NCI-H446 treated with DMSO at 0.1 percent for 48 hours (cell line): ENCODE results near the gene CPM.
A peak's percentile ranks its signal among the peaks of the same experiment; 100 is the strongest.
"Not testable (repeated sequence)": the region's sequence is repeated elsewhere in the genome, so short reads cannot be mapped to it uniquely, and the experiment has no call there.

Experiments
- DNase-seq: peaks from one replicate; lab custom pipeline; 2025; lab: John Stamatoyannopoulos, UW

The CPM gene

DNA sequence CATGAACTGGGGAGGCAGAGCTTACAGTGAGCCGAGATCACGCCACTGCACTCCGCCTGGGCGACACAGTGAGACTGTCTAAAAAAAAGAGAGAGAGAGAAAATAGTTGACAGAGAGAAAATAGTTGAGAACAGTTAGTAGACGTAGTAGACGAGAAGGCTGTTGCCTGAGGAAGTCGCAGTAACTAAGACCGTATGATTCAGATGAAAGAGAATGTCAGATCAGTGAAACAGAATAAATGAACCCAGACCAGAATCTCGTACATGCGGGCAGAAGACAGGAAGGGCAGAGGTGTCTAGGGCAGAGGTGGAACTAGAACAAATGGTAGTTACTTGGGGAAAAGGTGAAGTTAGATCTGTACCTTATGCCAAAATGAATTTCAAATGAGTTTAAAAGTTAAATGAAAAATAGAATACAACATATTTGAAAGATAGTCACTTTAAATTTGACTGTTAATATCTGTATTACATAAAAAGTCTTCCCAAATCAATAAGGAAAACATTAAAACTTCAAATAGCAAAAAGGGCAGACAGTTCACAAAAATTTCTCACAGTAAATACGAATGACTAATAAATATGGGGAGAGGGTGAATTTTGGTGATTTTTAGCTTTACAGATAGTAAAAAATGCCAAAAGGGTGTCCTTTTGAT is 107.3 kb downstream of the CPM start:
- no peak for DNase-seq

DNA sequence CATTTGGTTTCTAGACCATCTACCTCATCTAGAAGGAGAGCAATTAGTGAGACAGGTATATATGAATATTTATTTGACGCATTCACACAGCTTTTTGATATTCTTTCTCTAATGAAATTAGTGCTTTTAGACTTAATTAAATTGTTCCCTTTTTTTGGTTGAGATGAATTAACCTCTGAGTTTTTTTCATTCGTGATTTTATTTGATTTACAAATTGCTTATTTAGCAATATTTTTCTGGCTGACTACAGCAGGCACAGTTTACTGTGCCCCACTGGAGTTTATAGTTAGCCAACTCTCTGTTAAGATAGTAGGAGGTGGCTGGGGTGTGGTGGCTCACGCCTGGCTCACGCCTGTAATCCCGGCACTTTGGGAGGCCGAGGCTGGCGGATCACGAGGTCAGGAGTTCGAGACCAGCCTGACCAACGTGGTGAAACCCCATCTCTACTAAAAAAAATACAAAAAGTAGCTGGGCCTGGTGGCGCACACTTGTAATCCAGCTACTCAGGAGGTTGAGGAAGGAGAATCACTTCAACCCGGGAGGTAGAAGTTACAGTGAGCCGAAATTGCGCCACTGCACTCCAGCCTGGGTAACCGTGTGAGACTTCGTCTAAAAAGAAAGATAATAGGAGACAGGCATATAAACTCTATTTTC is 108.2 kb downstream of the CPM start:
- DNase-seq: no peak

DNA sequence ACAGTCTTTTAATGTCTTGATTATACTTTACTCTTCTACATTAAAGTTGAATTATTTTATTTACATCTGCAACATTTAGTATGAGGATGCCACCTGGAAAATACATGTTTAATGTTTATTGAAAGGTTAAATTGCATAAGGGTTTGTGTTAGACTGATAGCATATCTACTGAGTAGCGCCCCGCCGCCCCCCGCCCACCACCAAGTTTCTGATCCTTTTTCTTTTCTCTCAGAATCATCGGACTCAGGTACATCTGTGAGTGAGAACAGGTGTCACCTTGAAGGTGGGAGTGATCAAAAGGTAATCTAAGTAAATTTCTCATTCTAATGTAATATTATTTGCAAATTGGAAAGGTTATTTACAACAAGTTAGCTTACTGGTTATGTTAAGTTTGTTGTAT is 108.8 kb downstream of the CPM start:
- no peak for DNase-seq

DNA sequence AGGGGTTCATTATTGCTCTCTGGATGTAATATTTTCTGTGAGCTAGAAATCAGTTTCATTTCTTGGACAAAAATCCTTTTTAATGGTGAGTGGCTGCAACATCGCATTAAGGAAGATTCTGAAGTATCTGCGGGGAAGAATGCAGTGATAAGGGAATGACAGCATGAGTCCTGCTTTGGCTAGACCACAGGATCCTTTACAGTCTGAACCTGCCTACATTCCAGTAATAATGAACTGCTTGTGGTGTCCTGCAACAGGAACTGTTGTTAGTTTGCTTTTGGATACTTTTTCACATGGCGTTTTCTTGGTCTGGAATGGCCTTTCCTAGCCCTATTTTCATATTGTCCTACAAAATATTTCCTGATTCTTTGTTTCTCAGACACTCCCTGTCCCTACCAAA is 109.3 kb downstream of the CPM start:
- DNase-seq: no peak

DNA sequence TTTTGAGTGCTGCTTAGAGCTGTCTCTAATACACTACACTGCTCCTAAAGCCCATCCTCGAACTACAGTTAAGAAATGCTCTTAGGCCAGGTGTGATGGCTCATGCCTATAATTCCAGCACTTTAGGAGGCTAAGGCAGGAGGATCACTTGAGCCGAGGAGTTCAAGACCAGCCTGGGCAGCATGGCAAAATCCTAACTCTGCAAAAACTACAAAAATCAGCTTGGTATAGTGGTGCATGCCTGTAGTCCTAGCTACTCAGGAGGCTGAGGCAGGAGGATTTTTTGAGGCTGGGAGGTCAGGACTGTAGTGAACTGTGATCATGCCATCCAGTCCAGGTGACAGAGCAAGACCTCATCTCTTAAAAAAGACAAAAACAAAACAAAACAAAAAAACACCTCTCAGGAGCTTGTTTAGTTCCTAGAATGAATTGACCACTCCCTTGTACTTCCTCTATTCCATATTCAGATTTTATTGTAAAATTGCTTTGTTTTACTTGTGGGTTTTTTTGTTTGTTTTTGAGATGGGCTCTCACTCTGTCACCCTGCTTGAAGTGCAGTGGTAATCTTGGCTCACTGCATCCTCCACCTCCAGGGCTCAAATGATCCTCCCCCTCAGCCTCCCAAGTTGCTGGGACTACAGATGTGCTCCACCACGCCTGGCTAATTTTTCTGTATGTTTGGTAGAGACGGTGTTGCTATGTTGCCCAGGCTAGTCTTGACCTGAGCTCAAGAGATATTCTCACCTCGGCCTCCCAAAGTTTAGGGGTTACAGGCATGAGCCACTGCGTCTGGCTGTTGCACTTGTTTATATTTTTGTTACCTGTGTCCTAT is 111.4 kb downstream of the CPM start:
- no peak for DNase-seq

DNA sequence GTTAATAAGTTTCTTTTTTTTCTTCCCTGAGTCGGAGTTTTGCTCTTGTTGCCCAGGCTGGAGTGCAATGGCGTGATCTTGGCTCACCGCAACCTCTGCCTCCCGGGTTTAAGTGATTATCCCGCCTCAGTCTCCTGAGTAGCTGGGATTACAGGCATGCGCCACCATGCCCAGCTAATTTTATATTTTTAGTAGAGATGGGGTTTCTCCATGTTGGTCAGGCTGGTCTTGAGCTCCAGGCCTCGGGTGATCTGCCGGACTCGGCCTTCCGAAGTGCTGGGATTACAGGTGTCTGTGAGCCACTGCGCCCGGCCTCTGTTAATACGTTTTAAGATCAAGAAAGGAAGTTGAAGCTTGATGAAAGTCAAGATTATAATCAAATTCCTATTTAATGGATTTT is 113.5 kb downstream of the CPM start:
- not testable (repeated sequence) for DNase-seq

DNA sequence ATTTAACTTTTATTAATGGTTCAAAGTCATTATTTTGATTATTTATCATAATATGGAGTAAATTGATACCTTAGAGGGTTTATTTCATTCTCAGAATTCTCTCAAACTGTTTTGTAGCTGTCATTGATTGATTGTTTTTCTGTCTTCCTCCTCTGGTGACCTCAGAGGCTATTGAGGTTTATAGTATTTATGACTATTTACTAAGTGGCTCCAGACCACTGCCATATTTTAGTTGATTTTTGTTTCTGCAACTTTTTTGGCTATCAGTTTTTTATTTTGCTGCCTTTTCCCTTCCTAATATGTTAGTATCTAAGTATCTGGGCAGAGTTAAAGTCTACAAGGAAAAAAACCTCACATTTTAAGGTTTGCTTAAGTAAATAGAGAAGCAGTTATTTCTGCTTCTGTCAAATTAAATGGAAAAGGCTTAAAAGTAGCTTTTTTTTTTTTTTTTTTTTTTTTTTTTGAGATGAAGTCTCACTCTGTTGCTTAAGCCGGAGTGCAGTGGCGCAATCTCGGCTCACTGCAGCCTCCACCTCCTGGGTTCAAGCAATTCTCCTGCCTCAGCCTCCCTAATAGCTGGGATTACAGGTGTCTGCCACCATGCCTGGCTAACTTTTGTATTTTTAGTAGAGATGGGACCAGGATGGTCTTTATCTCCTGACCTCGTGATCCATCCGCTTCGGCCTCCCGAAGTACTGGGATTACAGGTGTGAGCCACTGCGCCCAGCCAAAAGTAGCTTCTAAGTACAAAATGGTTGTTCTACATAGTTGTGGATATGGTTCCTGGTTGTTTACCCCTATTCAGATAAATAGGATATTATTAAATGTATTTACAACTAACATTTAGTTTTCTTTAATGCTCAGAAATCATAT is 116.8 kb downstream of the CPM start:
- no peak for DNase-seq

DNA sequence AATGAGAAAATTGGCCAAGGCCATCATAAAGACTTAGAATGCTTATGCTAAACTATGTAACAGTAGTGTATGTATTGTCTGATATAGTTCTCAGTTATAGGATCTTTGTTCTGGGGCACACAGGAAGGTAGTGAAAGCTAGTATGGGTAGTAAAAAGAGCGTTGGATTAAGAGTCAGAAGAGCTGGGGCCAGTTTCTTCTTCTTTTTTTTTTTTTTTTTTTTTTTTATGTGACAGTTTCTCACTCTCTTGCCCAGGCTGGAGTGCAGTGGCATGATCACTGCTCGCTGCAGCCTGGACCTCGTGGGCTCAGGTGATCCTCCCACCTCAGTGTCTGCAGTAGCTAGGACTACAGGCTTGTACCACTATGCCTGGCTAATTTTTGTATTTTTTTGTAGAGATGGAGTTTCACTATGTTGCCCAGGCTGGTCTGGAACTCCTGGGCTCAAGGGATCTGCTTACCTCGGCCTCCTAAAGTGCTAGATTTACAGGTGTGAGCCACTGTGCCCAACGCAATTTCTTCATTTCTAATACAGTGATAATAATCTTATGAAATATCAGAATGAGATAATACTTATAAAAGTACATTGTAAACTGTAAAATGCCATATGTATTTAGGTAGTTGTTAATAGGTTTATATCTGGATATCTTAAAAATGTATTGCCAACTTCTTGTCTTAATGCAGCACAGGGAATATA is 117.6 kb downstream of the CPM start:
- DNase-seq: no peak

DNA sequence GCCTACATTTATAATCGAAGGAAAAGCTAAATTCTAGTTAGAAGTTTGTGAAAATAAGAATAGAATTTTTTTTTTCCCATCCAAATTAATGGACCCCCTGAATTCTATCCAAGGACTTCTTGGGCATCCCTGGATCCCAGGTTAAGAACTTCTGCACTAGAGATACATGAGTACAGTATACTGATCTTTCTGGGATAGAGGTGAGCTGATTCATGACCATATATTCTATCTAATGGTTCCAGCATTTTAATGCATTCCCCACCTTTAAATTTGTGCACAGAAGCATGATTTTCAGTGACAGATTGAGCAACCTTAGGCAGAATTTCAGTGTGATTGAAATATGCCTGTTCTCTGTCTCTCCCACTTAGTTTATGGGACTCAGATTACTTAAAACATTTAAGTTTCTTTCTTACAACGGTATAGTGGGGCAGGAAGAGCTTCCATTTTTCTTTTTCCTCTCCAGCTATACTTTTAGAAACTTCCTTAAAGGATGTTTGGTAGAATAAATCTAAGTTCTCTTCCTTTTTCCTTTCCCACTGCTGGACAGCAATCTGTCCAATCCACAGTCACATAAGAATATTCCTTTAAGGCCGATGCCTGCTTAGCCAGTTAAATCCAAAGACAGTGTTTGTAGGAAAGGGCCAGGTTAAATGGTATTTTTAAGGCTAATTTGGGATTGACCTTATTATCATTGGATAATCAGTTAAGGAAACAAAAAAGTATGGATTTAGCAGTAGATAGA is 118.3 kb downstream of the CPM start:
- no peak for DNase-seq

DNA sequence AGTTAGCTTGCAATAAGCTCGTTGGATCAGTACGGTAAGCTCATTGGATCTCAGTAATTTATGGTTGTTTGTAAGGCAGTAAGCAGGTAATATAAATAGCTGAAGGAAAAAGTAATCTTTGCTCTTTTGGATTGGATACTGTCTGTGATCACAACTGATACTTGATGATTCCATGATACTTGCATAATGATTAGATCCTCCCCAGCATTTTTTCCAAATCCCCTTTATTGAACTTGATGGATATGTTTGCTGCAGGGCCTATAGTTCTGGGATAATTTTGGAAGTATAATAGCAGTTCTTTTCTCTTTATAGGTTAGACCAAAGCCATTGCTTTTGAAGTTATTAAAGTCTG is 119.8 kb downstream of the CPM start:
- no peak for DNase-seq

DNA sequence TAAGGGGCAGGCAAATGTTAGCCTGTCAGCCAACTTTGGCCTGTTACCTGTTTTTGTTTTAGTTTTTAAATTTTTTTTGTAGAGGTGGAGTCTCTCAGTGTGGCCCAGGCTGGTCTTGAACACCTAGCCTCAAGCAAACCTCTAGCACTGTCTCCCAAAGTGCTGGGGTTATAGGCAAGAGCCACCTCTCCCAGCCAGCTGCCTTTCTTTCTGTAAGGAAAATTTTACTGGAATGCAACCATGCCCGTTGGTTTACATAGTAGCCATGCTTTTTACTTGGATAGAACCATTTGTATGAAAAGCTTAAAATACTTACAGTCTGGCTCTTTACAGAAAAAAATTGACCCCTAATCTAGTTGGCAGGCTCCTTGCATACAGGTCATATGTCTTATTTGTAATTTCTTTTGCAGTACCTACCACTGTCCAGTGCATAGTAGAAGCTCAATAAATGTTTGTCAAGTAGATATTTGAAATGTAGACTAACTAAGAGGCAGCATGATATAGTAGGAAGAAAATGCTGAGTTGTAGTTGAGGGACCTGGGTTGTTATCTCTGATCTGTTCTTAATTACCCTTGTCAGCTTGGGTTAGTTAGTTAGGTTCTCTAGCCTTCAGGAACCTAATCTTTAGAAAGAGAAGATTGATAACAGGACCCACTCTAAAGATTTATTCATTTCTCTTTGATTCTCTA is 120.3 kb downstream of the CPM start:
- DNase-seq: no peak

DNA sequence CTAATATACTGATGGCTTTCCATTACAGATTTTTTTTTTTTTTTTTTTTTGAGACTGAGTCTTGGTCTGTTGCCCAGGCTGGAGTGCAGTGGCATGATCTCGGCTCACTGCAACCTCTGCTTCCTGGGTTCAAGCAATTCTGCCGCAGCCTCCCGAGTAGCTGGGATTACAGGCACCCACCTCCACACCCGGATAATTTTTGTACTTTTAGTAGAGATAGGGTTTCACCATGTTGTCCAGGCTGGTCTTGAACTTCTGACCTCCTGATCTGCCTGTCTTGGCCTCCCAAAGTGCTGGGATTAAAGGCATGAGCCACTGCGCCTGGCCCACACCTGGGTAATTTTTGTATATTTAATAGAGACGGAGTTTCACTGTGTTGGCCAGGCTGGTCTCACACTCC is 121.4 kb downstream of the CPM start:
- not testable (repeated sequence) for DNase-seq

DNA sequence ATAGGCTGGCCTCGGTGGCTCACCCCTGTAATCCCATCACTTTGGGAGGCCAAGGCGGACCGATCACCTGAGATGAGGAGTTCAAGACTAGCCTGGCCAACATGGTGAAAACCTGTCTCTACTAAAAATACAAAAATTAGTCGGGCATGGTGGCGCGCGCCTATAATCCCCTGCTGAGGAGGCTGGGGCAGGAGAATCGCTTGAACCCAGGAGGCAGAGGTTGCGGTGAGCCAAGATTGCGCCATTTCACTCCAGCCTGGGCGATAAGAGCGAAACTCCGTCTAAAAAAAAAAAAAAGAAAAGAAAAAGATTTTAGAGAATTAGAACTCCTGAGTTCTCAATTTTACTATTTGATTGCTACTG is 123.0 kb downstream of the CPM start:
- not testable (repeated sequence) for DNase-seq

DNA sequence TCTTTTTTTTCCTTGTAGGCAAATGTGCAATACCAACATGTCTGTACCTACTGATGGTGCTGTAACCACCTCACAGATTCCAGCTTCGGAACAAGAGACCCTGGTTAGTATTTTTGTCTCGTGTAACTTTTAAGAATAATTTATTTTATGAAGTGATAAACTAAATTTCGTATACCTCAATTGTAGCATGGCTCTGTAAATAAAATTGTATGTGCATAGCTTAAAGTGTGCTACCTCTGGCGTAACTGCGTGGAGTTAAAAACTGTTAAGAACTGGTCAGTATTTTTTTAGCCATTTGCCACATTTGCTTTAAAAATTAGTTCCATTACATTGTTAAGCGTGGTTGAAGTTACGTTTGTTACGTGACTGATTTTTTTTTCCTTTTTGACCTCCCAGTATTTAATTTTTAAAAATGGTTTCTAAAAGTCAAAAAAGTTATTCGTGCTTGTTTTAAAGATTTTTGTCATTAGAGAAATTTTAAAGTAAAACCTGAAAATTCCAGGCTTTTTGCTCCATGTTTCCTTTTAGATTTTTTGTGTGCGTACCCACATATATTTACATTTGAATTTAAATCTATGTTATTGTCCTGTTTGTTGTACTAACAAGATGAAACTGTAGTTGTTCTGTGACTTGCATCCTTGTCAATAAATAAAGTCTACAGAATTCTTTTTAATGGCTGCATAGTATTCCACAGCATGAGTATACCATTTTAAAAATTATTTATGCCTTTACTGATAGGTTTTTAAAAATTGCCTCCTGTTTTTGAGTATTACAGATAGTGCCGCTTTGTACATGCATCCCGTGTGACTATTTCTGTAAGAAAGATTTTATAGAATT is 123.6 kb downstream of the CPM start:
- DNase-seq: no peak

DNA sequence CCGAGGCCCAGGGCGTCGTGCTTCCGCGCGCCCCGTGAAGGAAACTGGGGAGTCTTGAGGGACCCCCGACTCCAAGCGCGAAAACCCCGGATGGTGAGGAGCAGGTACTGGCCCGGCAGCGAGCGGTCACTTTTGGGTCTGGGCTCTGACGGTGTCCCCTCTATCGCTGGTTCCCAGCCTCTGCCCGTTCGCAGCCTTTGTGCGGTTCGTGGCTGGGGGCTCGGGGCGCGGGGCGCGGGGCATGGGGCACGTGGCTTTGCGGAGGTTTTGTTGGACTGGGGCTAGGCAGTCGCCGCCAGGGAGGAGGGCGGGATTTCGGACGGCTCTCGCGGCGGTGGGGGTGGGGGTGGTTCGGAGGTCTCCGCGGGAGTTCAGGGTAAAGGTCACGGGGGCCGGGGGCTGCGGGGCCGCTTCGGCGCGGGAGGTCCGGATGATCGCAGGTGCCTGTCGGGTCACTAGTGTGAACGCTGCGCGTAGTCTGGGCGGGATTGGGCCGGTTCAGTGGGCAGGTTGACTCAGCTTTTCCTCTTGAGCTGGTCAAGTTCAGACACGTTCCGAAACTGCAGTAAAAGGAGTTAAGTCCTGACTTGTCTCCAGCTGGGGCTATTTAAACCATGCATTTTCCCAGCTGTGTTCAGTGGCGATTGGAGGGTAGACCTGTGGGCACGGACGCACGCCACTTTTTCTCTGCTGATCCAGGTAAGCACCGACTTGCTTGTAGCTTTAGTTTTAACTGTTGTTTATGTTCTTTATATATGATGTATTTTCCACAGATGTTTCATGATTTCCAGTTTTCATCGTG is 124.4 kb downstream of the CPM start:
- DNase-seq: peak; percentile 71

DNA sequence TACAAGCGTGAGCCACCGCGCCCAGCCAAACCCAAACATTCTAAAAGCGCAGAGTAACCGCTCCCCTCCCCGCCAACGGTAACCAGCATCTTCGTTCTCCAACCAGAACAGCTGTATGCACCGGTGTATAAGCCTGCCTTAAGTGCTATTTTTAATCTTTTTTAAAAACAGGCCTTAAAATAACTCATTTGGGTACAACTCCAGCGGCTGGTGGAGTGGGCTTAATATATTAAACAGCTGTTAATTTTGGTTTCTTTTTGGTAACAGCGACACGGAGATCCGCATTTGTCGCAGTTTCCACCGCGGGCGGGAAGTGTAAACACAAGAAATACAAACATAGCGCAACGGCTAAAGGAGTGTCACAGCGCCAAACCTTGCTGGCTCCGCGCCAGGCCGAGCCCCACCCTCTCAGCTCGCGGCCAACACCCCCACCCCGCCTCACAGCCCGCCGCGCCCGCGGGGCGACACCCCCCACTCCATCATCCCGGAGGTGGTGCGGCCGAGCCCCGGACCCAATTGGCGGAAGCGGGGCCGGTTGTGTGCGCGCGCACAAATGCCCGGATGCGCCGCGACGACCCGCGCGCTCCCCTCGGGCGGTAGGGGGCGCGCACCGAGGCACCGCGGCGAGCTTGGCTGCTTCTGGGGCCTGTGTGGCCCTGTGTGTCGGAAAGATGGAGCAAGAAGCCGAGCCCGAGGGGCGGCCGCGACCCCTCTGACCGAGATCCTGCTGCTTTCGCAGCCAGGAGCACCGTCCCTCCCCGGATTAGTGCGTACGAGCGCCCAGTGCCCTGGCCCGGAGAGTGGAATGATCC is 125.2 kb downstream of the CPM start, which contains the start of gene MDM2:
TSS of gene MDM2 (plus strand) at position 602 of the 812 bp plus-strand sequence. CDS start 301 bp downstream, outside the sequence.
- DNase-seq: peak; percentile 71

DNA sequence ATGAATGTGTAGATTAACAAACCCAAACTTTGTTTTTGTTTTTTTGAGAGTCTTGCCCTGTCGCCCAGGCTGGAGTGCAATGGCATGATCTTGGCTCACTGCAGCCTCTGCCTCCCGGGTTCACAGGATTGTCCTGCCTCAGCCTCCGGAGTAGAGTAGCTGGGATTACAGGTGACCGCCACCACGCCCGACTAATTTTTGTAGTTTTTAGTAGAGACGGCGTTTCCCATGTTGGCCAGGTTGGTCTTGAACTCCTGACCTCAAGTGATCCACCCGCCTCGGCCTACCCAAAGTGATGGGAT is 125.7 kb downstream of the CPM start:
- not testable (repeated sequence) for DNase-seq
